Nephron progenitor cell (in vitro differentiated cells): ENCODE results near the gene HECA.

Experiments used
- DNase-seq: peaks from one replicate; pipeline ENCODE4 v3.0.0; 2021
- H3K27ac Mint-ChIP-seq: 2 replicates; pipeline ENCODE4 v1.8.0; 2021; ENCODE audit warnings: mild to moderate bottlenecking, moderate library complexity, mixed read lengths
- H3K27me3 Mint-ChIP-seq: 2 replicates; pipeline ENCODE4 v1.8.0; 2021; ENCODE audit warnings: mild to moderate bottlenecking, low read depth, mixed read lengths; ENCODE audit not compliant: poor library complexity
- H3K36me3 Mint-ChIP-seq: 2 replicates; pipeline ENCODE4 v1.8.0; 2021; ENCODE audit warnings: low read depth, mixed read lengths
- H3K4me1 Mint-ChIP-seq: 2 replicates; pipeline ENCODE4 v1.8.0; 2021; ENCODE audit warnings: mixed read lengths
- H3K4me3 Mint-ChIP-seq: 2 replicates; pipeline ENCODE4 v1.8.0; 2021; ENCODE audit warnings: mild to moderate bottlenecking, moderate library complexity, mixed read lengths
- H3K9me3 Mint-ChIP-seq: 2 replicates; pipeline ENCODE4 v1.8.0; 2021; ENCODE audit warnings: mild to moderate bottlenecking, moderate library complexity, mixed read lengths
- CTCF ChIP-seq: fragments of 200-600 bp; sonication (generic); IDR thresholded peaks from 2 replicates; pipeline ENCODE4 v1.5.0; 2021; ENCODE audit warnings: antibody characterized with exemption

The HECA gene

GRCh38 chr6:139124887-139125672 lies 9.8 kb upstream of the HECA start:
- peak; percentile 22 for DNase-seq
- H3K27me3 Mint-ChIP-seq = peaks cover 4% of the 10 kb centered on the region
- H3K36me3 Mint-ChIP-seq = peaks cover 3% of the 10 kb centered on the region
- peaks cover 18% of the 10 kb centered on the region for H3K9me3 Mint-ChIP-seq
- no peak overlapping the region for H3K4me3 Mint-ChIP-seq
- H3K27ac Mint-ChIP-seq = no peak overlapping the region
- H3K4me1 Mint-ChIP-seq = no peaks in the 10 kb centered on the region
- peak; percentile 35 for TF ChIP-seq CTCF

GRCh38 chr6:139126255-139126654 lies 8.6 kb upstream of the HECA start:
- DNase-seq = no peak
- peaks cover 6% of the 10 kb centered on the region for H3K9me3 Mint-ChIP-seq
- H3K36me3 Mint-ChIP-seq = no peaks in the 10 kb centered on the region
- H3K27me3 Mint-ChIP-seq = peaks cover 4% of the 10 kb centered on the region
- H3K4me1 Mint-ChIP-seq = no peaks in the 10 kb centered on the region
- H3K27ac Mint-ChIP-seq = no peak overlapping the region
- no peak for TF ChIP-seq CTCF
- H3K4me3 Mint-ChIP-seq = no peak overlapping the region

GRCh38 chr6:139126931-139127330 lies 7.9 kb upstream of the HECA start:
- Mint-ChIP-seq H3K27ac (no peak overlapping the region), H3K4me3 (no peak overlapping the region), H3K36me3 (no peaks in the 10 kb centered on the region), H3K9me3 (peaks cover 5% of the 10 kb centered on the region), H3K27me3 (peaks cover 4% of the 10 kb centered on the region), H3K4me1 (no peaks in the 10 kb centered on the region)
- no peak for DNase-seq
- TF ChIP-seq CTCF = no peak

- Mint-ChIP-seq H3K4me1 (no peaks in the 10 kb centered on the region), H3K27ac (no peak overlapping the region), H3K36me3 (no peaks in the 10 kb centered on the region), H3K27me3 (peaks cover 4% of the 10 kb centered on the region), H3K9me3 (no peaks in the 10 kb centered on the region), H3K4me3 (no peak overlapping the region)
- DNase-seq = no peak
- no peak for TF ChIP-seq CTCF
Observed at GRCh38 chr6:139129284-139129683, 5.6 kb upstream of the HECA start.

GRCh38 chr6:139131736-139132280 lies 3.1 kb upstream of the HECA start:
- H3K27ac Mint-ChIP-seq = no peak overlapping the region
- no peak for TF ChIP-seq CTCF
- H3K27me3 Mint-ChIP-seq = peaks cover 8% of the 10 kb centered on the region
- H3K36me3 Mint-ChIP-seq = peaks cover 6% of the 10 kb centered on the region
- DNase-seq = no peak
- H3K9me3 Mint-ChIP-seq = no peaks in the 10 kb centered on the region
- H3K4me1 Mint-ChIP-seq = peaks cover 9% of the 10 kb centered on the region
- H3K4me3 Mint-ChIP-seq = no peak overlapping the region
